Measurements from ENCODE around the gene SH3BP4.

Gene SH3BP4

DNA sequence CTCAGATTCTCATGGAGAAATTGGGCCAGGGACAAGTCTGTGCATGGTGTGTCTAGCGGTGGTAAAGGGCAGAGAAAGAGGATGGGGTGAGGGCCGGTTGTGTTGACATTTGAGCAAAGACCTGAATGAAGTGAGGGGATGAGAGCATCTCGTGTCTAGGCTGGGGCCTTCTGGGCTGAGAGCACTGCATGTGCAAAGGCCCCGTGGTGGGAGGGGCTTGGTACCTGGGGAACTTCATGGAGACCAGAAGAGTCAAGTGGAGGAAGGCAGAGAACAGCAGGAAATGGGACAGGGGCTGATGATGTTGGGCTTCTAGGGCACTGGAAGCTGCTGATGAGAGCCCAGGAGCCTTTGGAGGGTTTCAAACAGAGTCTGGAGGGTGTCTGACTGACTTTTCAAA, 76.8 kb downstream of the SH3BP4 start:
- TF ChIP-seq JUND (IDR thresholded peaks at IDR 0.05; ENCODE audit: low read depth), result no peak
- no peak for DNase-seq (ENCODE audit: low read depth in 1 of 2, low spot score in 1 of 2)
- in situ Hi-C loops (cut with HindIII; ENCODE audit: low pct_unique_long_range_greater_than_20kb, low sequenced_read_pairs), result no loop called here

DNA sequence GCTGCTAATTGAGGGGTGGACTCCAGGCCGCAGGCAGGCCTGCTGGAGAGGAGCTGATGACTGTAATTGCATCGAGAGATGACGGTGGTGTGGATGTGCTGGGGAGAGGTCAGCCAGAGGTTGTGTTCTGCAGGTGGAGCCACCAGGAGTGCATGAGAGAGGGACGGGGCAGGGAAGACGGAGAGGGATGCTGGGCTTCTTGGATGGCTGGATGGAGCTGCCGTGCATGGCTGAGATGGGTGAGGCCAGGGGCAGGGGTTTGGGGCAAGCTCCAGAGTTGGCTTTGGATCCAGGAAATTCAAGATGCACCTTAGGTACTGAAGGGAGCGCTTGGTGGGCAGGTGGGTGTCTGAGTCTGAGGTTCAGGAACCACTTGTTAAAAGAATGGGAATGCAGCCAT, 77.2 kb downstream of the SH3BP4 start:
- in situ Hi-C loops (cut with HindIII; ENCODE audit: low pct_unique_long_range_greater_than_20kb, low sequenced_read_pairs), result no loop called here
- no peak for TF ChIP-seq JUND (IDR thresholded peaks at IDR 0.05; ENCODE audit: low read depth)
- no peak for DNase-seq (ENCODE audit: low read depth in 1 of 2, low spot score in 1 of 2)

DNA sequence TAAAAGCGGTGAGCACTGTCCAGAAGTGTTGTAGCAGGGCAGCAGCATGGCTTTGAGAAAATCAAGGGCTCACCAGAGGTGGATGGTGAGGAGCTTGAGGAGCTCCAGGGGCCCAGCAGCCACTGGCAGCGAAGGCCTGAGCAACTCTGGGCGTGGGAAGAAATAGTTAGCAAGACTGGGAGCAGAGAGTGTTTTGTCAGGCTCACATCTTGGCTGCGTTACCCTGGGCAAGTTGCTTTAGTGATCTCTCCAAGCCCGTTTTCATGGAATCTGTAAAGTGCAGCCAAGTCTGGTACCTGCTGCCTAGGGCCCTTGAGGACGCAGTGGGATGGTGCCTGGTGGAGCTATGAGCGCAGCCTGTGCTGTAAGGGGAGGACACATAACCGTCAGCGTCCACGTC, 78.3 kb downstream of the SH3BP4 start:
- no peak for DNase-seq (ENCODE audit: low read depth in 1 of 2, low spot score in 1 of 2)
- in situ Hi-C loops (cut with HindIII; ENCODE audit: low pct_unique_long_range_greater_than_20kb, low sequenced_read_pairs), result no loop called here
- TF ChIP-seq JUND (IDR thresholded peaks at IDR 0.05; ENCODE audit: low read depth), result no peak

DNA sequence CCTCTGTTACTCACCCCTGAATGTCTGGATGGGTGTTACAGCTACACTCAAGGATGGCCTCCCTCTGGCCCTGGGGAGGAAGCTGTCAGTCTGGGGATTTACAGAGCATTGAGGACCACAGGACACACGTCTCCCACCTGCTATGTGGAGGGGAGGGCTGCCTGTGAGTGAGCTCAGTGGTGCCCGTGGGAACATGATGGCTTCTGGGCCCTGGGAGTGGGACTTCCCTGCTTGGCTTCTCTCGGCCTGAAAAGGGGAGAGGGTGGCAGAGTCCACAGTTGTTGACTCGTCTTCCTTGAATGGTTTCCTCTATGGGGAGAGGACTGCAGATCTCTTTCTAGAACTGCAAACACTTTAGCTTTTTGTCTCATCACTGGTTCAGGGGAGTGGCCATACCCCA, 79.1 kb downstream of the SH3BP4 start:
- in situ Hi-C loops (cut with HindIII; ENCODE audit: low pct_unique_long_range_greater_than_20kb, low sequenced_read_pairs), result no loop called here
- no peak for TF ChIP-seq JUND (IDR thresholded peaks at IDR 0.05; ENCODE audit: low read depth)
- DNase-seq (ENCODE audit: low read depth in 1 of 2, low spot score in 1 of 2), result no peak

DNA sequence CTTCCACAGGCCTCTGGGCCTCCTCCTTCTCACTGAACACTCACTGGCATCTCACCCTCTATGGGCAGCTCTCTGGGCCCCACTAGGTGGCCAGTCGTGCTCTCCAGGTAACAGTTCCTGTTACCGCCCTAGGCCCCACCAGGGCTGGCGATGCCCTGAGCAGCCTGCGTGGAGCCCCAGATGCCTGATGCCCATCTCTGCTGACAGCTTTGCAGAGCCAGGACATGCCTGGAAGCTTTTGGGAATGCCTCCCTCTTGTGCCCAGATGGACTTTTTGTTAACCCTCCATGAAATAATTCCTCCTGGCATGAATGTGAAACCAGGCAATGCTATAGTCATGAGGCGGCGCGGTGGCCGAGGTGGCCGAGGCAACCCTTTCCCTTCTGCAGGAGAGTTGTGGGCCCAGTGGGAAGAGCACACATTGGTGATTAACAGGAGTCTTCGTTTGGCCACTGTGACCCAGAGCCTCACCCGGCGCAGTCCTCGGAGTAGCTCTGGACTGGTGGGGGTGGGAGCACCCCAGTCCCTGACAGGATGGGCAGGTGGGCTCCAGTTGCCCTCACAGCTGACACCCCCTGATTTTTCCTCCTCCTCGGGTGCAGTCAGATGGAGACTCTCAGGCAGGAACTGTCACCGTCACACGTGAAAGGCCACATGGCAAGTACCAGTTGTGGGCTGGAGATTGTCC, 80.0 kb downstream of the SH3BP4 start:
- in situ Hi-C loops (cut with HindIII; ENCODE audit: low pct_unique_long_range_greater_than_20kb, low sequenced_read_pairs), result no loop called here
- TF ChIP-seq JUND (IDR thresholded peaks at IDR 0.05; ENCODE audit: low read depth), result no peak

DNA sequence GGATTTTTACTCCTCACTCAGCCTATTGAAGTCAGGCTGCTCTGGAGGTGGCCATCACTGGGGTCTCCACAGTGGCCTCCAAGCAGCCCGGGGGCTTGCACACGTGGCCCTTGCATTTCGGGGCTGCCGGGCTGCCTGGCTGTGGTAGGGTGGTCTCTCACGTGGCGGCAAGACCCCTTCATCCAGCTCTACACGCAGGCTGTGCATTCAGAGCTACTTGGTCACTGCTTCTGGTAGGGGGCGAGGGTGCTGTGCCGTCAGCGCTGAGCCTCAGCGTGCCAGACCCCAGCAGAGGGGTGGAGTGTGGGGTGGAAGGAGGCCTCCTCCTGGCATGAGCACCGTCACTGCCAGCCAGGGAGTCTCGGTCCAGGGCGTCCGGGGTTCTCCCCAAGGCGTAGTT, 80.6 kb downstream of the SH3BP4 start:
- in situ Hi-C loops (cut with HindIII; ENCODE audit: low pct_unique_long_range_greater_than_20kb, low sequenced_read_pairs), result no loop called here
- TF ChIP-seq JUND (IDR thresholded peaks at IDR 0.05; ENCODE audit: low read depth), result no peak
- no peak for DNase-seq (ENCODE audit: low read depth in 1 of 2, low spot score in 1 of 2)

More for the DNA sequence above, 80.0 kb downstream of the SH3BP4 start:
- no peak for DNase-seq (ENCODE audit: low read depth in 1 of 2, low spot score in 1 of 2)

DNA sequence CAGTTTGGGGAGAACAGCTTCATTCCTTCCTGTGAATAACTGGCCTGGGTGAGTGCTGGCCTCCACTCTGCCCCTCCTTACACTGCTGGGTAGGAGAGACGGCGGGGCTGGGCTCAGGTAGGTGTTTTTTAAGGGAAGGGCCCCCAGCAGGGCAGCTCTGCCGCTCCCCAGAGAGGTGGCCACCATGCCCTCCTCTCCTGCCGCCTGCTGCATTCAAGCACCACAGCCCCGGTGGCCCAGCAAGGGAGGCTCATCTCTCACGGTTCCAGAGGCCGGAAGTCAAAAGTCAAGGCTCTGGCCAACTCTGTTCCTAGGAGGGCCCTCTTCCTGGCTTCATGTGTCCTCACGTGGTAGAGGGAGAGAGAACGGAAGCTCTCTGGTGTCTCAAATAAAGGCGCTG, 81.1 kb downstream of the SH3BP4 start:
- DNase-seq (ENCODE audit: low read depth in 1 of 2, low spot score in 1 of 2), result no peak
- TF ChIP-seq JUND (IDR thresholded peaks at IDR 0.05; ENCODE audit: low read depth), result no peak
- in situ Hi-C loops (cut with HindIII; ENCODE audit: low pct_unique_long_range_greater_than_20kb, low sequenced_read_pairs), result no loop called here

DNA sequence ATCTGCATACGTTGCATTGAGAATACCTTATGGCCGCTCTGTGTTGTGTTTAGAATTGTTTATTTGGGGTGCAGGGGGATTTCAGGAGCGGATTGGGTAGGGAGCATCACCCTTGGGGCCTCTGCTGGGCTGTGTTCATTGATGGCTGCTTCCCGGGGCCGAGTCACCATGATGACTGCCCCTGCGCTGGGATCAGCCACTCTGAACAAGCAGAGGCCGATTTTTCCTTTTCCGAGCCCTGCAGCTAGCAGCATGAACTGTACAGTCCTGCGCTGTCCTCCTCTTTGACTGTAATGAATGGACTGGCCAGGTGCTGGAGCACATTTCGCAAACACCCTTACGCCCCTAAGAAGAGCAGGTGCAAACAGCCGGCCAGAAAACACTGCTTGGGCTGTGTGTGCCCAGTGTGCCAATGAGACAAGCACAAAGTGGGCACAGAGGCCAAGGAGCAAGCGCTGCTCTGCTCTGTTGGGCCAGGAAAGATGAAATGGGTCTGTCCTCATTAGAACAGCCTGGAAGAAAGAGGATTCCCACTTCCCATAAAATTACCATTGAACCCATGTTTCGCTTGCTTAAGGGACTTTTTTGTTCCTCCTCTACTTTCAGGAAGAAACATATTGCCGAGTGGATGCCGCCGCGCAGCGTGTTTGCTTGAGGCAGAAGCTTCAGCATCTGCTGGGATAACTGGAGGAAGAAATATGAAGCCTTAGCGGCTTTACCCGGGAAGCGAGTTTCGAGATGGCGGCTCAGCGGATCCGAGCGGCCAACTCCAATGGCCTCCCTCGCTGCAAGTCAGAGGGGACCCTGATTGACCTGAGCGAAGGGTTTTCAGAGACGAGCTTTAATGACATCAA, 82.7 kb downstream of the SH3BP4 start:
- no peak for TF ChIP-seq JUND (IDR thresholded peaks at IDR 0.05; ENCODE audit: low read depth)
- in situ Hi-C loops (cut with HindIII; ENCODE audit: low pct_unique_long_range_greater_than_20kb, low sequenced_read_pairs), result no loop called here
- no peak for DNase-seq (ENCODE audit: low read depth in 1 of 2, low spot score in 1 of 2)

DNA sequence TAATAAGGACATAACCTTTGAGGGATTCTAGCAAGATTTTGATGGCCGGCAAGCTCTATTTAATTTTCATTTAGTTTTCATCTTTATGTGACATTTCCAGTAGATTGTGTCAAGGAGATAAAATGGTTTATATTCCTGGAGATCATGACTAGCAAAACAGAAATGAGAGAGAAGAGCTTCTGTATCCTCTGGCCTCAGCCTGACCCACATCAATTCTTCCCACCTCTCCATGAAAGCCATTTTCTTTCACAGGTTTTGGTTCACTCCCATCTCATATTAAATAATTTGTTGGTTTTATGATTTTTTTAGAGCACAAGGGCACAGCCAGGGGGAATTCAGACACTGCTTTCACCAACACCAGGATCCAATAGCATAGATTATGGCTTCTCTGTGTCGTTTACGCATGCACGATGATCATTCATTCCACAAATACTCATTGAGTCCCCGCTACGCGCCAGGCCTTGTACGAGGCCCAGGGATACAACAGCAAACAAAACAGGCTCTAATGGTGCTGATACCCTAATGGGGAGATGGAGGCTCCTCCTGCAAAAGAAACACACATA, 85.9 kb downstream of the SH3BP4 start:
- DNase-seq (ENCODE audit: low read depth in 1 of 2, low spot score in 1 of 2), result no peak
- in situ Hi-C loops (cut with HindIII; ENCODE audit: low pct_unique_long_range_greater_than_20kb, low sequenced_read_pairs), result no loop called here
- TF ChIP-seq JUND (IDR thresholded peaks at IDR 0.05; ENCODE audit: low read depth), result no peak

DNA sequence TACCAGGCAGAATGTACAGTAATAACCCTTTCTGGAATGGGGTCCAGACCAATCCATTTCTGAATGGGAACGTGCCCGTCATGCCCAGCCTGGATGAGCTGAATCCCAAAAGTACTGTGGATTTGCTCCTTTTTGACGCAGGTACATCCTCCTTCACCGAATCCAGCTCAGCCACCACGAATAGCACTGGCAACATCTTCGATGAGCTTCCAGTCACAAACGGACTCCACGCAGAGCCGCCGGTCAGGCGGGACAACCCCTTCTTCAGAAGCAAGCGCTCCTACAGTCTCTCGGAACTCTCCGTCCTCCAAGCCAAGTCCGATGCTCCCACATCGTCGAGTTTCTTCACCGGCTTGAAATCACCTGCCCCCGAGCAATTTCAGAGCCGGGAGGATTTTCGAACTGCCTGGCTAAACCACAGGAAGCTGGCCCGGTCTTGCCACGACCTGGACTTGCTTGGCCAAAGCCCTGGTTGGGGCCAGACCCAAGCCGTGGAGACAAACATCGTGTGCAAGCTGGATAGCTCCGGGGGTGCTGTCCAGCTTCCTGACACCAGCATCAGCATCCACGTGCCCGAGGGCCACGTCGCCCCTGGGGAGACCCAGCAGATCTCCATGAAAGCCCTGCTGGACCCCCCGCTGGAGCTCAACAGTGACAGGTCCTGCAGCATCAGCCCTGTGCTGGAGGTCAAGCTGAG, 89.6 kb downstream of the SH3BP4 start:
- DNase-seq (ENCODE audit: low read depth in 1 of 2, low spot score in 1 of 2), result no peak
- in situ Hi-C loops (cut with HindIII; ENCODE audit: low pct_unique_long_range_greater_than_20kb, low sequenced_read_pairs), result no loop called here
- TF ChIP-seq JUND (IDR thresholded peaks at IDR 0.05; ENCODE audit: low read depth), result no peak

DNA sequence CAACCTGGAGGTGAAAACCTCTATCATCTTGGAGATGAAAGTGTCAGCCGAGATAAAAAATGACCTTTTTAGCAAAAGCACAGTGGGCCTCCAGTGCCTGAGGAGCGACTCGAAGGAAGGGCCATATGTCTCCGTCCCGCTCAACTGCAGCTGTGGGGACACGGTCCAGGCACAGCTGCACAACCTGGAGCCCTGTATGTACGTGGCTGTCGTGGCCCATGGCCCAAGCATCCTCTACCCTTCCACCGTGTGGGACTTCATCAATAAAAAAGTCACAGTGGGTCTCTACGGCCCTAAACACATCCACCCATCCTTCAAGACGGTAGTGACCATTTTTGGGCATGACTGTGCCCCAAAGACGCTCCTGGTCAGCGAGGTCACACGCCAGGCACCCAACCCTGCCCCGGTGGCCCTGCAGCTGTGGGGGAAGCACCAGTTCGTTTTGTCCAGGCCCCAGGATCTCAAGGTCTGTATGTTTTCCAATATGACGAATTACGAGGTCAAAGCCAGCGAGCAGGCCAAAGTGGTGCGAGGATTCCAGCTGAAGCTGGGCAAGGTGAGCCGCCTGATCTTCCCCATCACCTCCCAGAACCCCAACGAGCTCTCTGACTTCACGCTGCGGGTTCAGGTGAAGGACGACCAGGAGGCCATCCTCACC, 90.2 kb downstream of the SH3BP4 start:
- TF ChIP-seq JUND (IDR thresholded peaks at IDR 0.05; ENCODE audit: low read depth), result no peak
- in situ Hi-C loops (cut with HindIII; ENCODE audit: low pct_unique_long_range_greater_than_20kb, low sequenced_read_pairs), result no loop called here

More for the DNA sequence above, 90.2 kb downstream of the SH3BP4 start:
- DNase-seq (ENCODE audit: low read depth in 1 of 2, low spot score in 1 of 2), result no peak
